ENCODE measurements around the gene EFS.

EFS gene

DNA sequence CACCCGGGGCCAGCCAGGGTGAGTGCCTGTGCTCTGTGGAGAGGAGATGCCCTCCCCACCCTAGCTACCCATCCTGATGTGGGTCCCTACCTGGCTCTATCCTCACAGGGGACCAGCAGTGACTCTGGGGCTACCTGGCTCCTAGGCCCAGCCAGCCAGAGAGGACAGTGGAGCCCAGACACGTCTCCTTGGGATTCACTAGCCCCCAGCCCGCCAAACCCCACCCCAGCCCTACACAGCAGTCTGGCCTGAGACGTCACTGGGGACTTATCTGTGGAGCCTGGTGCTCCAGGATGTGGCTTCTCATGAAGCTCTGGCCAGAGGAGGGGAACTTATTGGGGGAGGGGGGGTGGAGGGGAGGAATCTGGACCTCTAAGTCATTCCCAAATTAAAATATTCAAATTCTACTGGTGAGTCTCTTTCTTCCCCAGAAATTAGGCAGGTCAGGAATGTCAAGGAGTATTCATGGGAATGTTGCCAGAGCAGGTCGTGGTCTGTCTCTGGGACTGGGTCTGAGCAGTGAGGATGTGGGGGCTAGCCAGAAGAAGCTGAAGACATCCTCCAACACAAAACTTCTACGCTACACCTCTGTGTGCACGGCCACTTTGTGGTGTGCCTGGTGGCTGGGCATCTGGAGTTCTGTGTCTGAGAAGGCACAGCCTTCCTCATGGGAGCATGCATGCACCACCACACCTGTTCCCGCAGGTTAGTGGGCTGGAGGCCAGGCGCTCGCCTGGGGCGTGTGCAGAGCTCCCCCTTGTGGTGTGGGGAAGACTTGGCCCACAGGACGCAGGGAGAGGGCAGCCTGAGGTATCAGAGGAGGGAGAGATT lies 14.6 kb upstream of the EFS start:
- H3K4me3 Mint-ChIP-seq: no peak overlapping the region
- H3K36me3 Mint-ChIP-seq (ENCODE audit: low read depth): no peaks in the 10 kb centered on the region
- H3K9me3 Mint-ChIP-seq: no peaks in the 10 kb centered on the region
- no peak overlapping the region for H3K27ac Mint-ChIP-seq
- peak; percentile 35 for DNase-seq (ENCODE audit: low spot score)
- H3K27me3 Mint-ChIP-seq (ENCODE audit: low read depth): peaks cover 4% of the 10 kb centered on the region
- H3K4me1 Mint-ChIP-seq (ENCODE audit: low read depth): no peaks in the 10 kb centered on the region

DNA sequence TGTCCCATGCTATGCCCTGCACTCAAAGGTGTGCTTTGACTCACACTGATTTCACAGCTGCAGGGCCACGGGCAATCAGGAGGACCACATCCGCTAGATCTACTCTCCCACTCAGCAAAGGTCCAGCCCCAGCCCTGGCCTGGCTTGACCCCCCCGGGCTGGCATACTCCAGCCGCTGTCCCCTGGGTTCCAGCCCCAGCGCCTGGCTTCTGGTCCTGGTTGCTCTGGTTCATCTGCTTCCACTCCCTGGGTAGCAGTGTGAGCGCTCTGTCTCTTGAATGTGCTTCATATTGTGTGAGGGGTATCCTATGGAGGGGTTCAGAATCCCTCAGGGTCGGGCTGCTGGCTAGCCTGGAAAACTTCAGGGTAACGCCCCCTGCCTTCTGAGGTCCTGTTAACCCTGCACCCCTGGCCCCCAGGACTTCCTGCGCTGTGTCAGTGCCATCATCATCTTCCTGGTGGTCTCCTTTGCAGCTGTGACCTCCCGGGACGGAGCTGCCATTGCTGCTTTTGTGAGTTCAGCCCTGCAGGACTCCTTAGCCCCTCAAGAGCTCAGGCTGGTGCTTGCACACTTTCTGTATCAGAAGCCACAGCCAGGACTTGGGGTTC lies 13.7 kb upstream of the EFS start:
- no peak overlapping the region for H3K4me3 Mint-ChIP-seq
- no peaks in the 10 kb centered on the region for H3K36me3 Mint-ChIP-seq (ENCODE audit: low read depth)
- H3K4me1 Mint-ChIP-seq (ENCODE audit: low read depth): no peaks in the 10 kb centered on the region
- peaks cover 6% of the 10 kb centered on the region for H3K27me3 Mint-ChIP-seq (ENCODE audit: low read depth)
- no peak overlapping the region for H3K27ac Mint-ChIP-seq
- no peak for DNase-seq (ENCODE audit: low spot score)
- H3K9me3 Mint-ChIP-seq: no peaks in the 10 kb centered on the region

DNA sequence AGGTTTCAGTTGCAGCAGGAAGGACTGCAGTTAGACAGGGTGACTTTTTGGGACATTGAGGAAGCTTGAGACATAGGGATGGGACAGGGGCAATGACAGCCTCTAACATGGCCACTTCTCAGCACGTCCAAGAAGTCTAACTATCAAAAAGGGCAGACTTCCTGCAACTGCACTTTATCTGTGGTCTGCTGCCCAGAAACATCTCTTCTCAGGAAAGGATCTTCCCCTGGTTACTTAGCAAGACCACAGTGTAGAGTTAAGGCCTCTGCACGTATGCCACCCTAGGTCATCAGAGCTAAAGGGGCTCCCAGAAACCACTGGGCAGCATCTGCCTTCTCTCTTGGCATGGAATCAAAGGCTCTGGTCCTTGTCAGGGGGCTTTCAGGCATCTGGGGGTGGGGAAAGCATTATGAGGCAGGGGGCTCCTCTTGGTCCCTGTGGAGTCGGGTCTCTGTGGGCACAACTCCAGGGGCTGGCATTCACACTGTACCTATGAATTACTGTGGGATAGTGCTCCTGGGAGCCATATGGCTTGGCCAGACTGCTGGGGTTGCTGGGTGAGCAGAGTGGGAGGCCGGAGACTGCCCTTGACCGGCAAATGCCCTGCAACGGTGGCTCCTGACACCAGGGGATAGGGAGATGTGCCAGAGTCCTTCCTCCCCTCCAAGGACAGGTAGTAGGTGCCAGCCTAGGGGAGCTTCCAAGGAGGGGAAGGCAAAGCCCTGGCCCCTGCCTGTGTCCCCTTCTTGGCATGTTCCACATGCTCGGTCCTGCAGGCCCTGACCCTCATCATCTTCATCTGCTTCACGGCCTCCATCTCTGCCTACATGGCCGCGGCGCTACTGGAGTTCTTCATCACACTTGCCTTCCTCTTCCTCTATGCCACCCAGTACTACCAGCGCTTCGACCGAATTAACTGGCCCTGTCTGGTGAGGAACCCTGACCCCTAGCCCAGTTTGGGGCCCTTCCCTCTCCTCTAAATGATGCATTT lies 12.9 kb upstream of the EFS start:
- H3K4me1 Mint-ChIP-seq (ENCODE audit: low read depth): no peaks in the 10 kb centered on the region
- H3K27me3 Mint-ChIP-seq (ENCODE audit: low read depth): peaks cover 8% of the 10 kb centered on the region
- H3K4me3 Mint-ChIP-seq: no peak overlapping the region
- no peak for DNase-seq (ENCODE audit: low spot score)
- H3K9me3 Mint-ChIP-seq: no peaks in the 10 kb centered on the region
- no peak overlapping the region for H3K27ac Mint-ChIP-seq
- no peaks in the 10 kb centered on the region for H3K36me3 Mint-ChIP-seq (ENCODE audit: low read depth)

DNA sequence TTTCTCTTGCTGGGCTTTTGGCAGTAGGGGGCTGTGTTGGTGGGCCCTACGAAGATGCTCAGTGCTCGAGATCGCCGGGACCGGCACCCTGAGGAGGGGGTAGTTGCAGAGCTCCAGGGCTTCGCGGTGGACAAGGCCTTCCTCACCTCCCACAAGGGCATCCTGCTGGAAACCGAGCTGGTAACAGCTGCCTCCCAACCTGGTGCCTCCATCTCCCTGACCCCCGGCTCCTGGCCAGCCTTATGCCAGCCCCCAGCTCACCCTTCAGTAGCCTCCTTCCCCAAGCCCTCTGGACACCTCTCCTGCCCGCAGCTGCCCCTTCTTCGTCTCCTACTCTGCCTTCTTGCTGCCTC lies 12.2 kb upstream of the EFS start:
- Mint-ChIP-seq H3K27me3 (ENCODE audit: low read depth) (peaks cover 8% of the 10 kb centered on the region), H3K36me3 (ENCODE audit: low read depth) (no peaks in the 10 kb centered on the region), H3K27ac (no peak overlapping the region), H3K4me3 (no peak overlapping the region), H3K4me1 (ENCODE audit: low read depth) (no peaks in the 10 kb centered on the region), H3K9me3 (no peaks in the 10 kb centered on the region)
- DNase-seq (ENCODE audit: low spot score): no peak

DNA sequence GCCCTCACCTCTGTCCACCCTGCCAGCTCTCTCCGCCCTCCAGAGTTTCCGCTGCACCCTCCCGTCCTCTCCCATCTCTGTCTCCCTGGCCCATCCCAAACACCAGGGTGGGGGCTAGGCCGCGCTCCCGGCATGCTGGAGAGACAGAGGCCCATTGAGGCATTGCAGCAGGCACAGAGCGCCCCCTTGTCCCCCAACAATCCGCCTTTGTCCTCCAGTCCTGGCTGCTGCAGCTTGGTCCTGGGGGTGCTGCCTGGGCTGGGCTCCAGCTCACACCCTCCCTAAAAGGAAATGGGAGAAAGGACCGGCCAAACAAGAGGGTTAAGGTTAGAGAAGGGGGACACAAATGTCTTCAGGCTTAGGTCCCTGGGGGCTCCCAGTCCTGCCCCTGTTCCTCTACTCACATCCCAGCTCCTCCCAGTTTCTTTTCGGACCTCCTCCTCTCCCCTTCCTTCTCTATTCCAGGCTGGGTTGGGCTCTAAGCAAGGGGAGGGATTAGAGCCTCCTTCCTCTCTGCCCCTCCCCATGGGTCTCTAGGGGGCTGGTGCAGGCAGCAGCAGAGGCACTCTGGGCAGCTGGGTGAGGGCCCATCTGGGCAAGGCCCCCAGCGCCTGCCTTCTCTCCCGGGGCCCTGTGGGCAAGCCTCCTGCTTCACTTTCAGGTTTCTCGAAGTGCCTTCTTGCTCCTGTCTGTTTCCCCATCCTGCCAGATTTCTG lies 11.7 kb upstream of the EFS start, which contains the start of gene CMTM5:
TSS of gene CMTM5 (plus strand) at position 565 of the 716 bp plus-strand sequence. CDS start 206 bp downstream, outside the sequence.
- DNase-seq (ENCODE audit: low spot score): no peak
- peaks cover 5% of the 10 kb centered on the region for H3K27me3 Mint-ChIP-seq (ENCODE audit: low read depth)
- no peaks in the 10 kb centered on the region for H3K4me1 Mint-ChIP-seq (ENCODE audit: low read depth)
- no peak within 1 kb of the TSS for H3K27ac Mint-ChIP-seq
- no peak within 1 kb of the TSS for H3K4me3 Mint-ChIP-seq
- H3K9me3 Mint-ChIP-seq: no peaks in the 10 kb centered on the region
- H3K36me3 Mint-ChIP-seq (ENCODE audit: low read depth): no peaks in the 10 kb centered on the region

DNA sequence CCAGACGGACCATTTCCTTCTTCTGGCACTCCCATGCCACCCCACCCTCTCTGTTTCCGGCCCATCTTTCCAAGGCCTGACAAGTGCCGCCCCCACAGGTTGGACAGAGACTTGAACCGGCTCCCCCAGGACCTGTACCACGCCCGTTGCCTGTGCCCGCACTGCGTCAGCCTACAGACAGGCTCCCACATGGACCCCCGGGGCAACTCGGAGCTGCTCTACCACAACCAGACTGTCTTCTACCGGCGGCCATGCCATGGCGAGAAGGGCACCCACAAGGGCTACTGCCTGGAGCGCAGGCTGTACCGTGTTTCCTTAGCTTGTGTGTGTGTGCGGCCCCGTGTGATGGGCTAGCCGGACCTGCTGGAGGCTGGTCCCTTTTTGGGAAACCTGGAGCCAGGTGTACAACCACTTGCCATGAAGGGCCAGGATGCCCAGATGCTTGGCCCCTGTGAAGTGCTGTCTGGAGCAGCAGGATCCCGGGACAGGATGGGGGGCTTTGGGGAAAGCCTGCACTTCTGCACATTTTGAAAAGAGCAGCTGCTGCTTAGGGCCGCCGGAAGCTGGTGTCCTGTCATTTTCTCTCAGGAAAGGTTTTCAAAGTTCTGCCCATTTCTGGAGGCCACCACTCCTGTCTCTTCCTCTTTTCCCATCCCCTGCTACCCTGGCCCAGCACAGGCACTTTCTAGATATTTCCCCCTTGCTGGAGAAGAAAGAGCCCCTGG lies 10.7 kb upstream of the EFS start:
- Mint-ChIP-seq H3K4me1 (ENCODE audit: low read depth) (no peaks in the 10 kb centered on the region), H3K4me3 (no peak overlapping the region), H3K36me3 (ENCODE audit: low read depth) (no peaks in the 10 kb centered on the region), H3K27ac (no peak overlapping the region), H3K9me3 (no peaks in the 10 kb centered on the region), H3K27me3 (ENCODE audit: low read depth) (peaks cover 7% of the 10 kb centered on the region)
- DNase-seq (ENCODE audit: low spot score): no peak

DNA sequence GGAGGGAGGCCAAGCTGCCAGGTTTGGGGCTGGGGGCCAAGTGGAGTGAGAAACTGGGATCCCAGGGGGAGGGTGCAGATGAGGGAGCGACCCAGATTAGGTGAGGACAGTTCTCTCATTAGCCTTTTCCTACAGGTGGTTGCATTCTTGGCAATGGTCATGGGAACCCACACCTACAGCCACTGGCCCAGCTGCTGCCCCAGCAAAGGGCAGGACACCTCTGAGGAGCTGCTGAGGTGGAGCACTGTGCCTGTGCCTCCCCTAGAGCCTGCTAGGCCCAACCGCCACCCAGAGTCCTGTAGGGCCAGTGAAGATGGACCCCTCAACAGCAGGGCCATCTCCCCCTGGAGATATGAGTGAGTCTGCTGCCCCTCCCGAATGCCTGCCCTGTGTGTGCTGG lies 8.1 kb upstream of the EFS start:
- Mint-ChIP-seq H3K27me3 (ENCODE audit: low read depth) (peaks cover 17% of the 10 kb centered on the region), H3K27ac (no peak overlapping the region), H3K4me3 (no peak overlapping the region), H3K9me3 (no peaks in the 10 kb centered on the region), H3K36me3 (ENCODE audit: low read depth) (no peaks in the 10 kb centered on the region), H3K4me1 (ENCODE audit: low read depth) (no peaks in the 10 kb centered on the region)
- DNase-seq (ENCODE audit: low spot score): no peak

DNA sequence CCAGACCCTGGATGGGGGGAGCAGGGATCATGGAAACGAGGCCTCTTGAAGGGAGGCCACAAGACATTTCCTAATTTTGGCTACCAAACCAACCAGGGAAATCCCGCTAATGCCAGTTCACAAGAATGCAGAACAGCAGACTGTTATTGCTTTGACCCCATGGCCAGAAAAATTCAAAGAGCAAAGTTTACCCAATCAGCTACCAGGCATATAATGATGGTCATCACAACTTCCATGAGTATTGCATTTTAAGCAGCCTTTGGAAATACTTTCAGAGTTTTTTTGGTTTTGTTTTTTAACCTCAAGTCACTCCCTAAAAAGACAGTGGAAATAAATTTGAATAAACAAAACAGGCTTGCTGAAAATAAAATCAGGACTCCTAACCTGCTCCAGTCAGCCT lies 7.5 kb upstream of the EFS start, which contains the start of gene IL25:
TSS of gene IL25 (plus strand) at position 301 of the 400 bp plus-strand sequence.
- no peaks in the 10 kb centered on the region for H3K9me3 Mint-ChIP-seq
- H3K27ac Mint-ChIP-seq: no peak within 1 kb of the TSS
- H3K4me3 Mint-ChIP-seq: no peak within 1 kb of the TSS

DNA sequence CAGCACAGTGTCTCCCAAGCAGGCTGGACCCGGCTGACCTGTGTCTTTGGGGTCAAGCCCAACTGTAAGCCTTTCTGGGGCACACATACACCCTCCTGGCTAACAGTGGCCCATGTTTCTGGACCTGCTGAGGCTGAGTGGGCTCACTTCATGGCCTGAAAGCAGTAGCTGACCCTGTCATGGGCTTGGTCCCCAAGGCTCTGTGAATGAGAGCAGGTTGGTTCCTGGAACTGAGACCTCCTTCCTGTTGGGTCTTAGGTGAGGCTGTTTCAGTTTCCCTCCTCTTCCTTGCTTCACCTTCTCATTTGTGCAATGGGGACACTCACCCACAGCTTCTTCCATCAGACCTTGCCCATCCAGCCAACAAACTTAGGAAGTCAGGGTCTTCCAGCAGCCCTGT lies 6.9 kb upstream of the EFS start:
- DNase-seq (ENCODE audit: low spot score): no peak
- H3K9me3 Mint-ChIP-seq: no peaks in the 10 kb centered on the region
- H3K4me3 Mint-ChIP-seq: no peak overlapping the region
- H3K36me3 Mint-ChIP-seq (ENCODE audit: low read depth): no peaks in the 10 kb centered on the region
- no peaks in the 10 kb centered on the region for H3K4me1 Mint-ChIP-seq (ENCODE audit: low read depth)
- H3K27me3 Mint-ChIP-seq (ENCODE audit: low read depth): peaks cover 28% of the 10 kb centered on the region
- no peak overlapping the region for H3K27ac Mint-ChIP-seq

More for the DNA sequence above, 7.5 kb upstream of the EFS start, which contains the start of gene IL25:
- peaks cover 22% of the 10 kb centered on the region for H3K27me3 Mint-ChIP-seq (ENCODE audit: low read depth)
- no peaks in the 10 kb centered on the region for H3K4me1 Mint-ChIP-seq (ENCODE audit: low read depth)
- H3K36me3 Mint-ChIP-seq (ENCODE audit: low read depth): no peaks in the 10 kb centered on the region
- DNase-seq (ENCODE audit: low spot score): no peak

DNA sequence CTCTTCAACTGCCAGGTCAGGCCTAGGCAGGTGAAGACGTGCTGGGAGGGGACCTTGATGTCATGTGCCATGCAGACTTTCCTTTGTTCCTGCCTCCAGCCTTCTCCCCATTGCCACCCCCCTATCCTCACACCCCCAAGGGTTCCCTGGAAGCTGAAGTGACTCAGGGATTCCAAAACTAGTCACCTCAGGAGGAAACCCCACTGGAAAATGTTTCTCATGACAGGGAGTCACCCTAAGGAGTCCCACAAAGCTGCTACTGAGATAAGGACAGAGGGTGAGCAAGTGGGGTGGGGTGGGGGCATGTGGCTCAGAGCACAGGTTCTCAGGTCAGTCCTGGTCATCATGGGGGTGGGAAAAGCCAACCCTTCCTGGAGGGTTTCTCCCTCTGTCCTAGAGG lies 5.2 kb upstream of the EFS start:
- Mint-ChIP-seq H3K27me3 (ENCODE audit: low read depth) (peaks cover 33% of the 10 kb centered on the region), H3K4me3 (no peak overlapping the region), H3K36me3 (ENCODE audit: low read depth) (no peaks in the 10 kb centered on the region), H3K4me1 (ENCODE audit: low read depth) (no peaks in the 10 kb centered on the region), H3K27ac (no peak overlapping the region), H3K9me3 (no peaks in the 10 kb centered on the region)
- no peak for DNase-seq (ENCODE audit: low spot score)

DNA sequence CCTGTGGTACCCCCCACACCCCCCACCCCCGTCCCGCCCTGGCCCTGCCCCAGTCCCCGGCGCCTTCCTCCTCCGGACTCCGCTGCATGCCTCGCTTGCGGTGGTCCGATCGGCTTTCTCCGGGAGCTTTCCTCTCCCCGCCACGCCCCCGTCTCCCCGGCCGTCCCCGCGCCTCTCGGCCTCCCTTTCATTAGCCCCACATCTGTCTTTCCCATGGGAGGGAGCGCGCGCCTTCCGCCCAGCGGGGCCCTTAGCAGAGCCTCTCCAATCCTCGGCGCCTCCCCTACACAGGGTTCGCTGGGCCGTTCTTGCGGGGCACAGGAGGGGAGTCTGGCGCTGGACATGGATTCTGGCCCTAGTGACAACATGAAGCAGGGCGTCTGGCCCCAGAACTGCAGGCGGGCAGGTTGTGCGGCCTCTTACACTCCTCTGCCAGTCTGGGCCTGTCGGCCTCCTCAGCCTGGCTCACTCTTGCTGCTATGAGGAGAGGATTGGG lies 1.5 kb upstream of the EFS start:
- Mint-ChIP-seq H3K27ac (no peak overlapping the region), H3K9me3 (no peaks in the 10 kb centered on the region), H3K36me3 (ENCODE audit: low read depth) (no peaks in the 10 kb centered on the region), H3K27me3 (ENCODE audit: low read depth) (peaks cover 48% of the 10 kb centered on the region), H3K4me3 (no peak overlapping the region), H3K4me1 (ENCODE audit: low read depth) (no peaks in the 10 kb centered on the region)
- no peak for DNase-seq (ENCODE audit: low spot score)

DNA sequence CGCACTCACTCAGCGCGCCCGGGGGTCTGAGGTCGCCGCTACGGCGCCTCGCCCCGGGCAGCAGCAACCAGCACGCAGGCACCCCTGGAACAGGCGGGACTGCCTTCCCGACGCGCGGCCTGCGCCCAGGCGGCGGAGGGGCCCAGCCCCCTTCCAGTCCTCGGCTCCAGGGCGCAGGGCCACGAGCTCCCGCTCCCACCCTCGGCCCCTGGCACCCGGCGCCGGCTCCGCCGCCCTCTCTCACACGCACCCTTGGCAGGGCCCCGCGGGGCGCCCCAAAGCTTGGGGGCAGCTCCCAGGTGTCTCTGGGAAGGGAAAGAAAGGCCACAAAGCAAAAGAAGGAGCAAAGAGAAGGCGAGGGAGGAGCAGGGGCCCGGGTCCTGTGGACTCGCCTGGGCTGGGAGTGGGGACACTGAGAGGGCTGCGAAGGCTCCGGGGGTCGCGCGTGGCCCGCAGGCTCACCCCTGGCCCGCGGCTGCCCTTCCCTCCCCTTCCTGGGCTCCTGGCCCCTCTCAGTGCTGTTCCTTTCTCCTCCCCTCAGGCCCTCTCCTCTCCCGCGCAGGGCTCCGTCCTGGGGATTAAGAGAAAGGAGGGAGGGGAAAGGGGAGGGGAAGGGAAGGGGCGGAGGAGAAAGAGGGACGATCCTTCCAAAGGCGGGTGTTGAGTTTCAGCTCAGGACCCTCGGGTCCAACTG lies 907 bp upstream of the EFS start:
- no peak for DNase-seq (ENCODE audit: low spot score)
- H3K4me1 Mint-ChIP-seq (ENCODE audit: low read depth): no peaks in the 10 kb centered on the region
- H3K27me3 Mint-ChIP-seq (ENCODE audit: low read depth): peaks cover 46% of the 10 kb centered on the region
- H3K36me3 Mint-ChIP-seq (ENCODE audit: low read depth): no peaks in the 10 kb centered on the region
- no peak overlapping the region for H3K4me3 Mint-ChIP-seq
- H3K27ac Mint-ChIP-seq: no peak overlapping the region
- H3K9me3 Mint-ChIP-seq: no peaks in the 10 kb centered on the region
